Activated naive CD4-positive, alpha-beta T cell treated with anti-CD3 and anti-CD28 coated beads, Interleukin-2, amount 50 U/mL, for 72 hours (primary cell): ENCODE data around the gene KCNE1. TPM values are rescaled to one million over a fixed set of nuclear protein-coding genes. Genes with fewer than 3 reads are reported as not detected.
A peak's percentile ranks its signal among the peaks of the same experiment; 100 is the strongest.

Experiments
- ATAC-seq, 2 donors: fragments of 150-1000 bp; cut with Tn5 transposase; 2 replicates each; pipeline ENCODE4 v1.10.0; 2021; ENCODE audit warnings: mild to moderate bottlenecking in 2 of 2, moderate library complexity in 2 of 2
- DNase-seq, 2 donors: peaks; one replicate each; pipeline ENCODE4 v3.0.0; 2021 to 2022; ENCODE audit warnings: low spot score in 2 of 2
- H3K27ac Mint-ChIP-seq, 2 donors: one replicate each; pipeline ENCODE4 v1.8.0; 2022; ENCODE audit warnings: mild to moderate bottlenecking in 2 of 2, mixed read lengths in 2 of 2
- H3K36me3 Mint-ChIP-seq, 2 donors: one replicate each; pipeline ENCODE4 v1.8.0; 2022; ENCODE audit warnings: mixed read lengths in 2 of 2
- H3K9me3 Mint-ChIP-seq, 2 donors: one replicate each; pipeline ENCODE4 v1.8.0; 2022; ENCODE audit warnings: mixed read lengths in 2 of 2
- total RNA-seq, 2 donors: library from RNA; stranded (reverse); gene quantifications; one replicate each; pipeline ENCODE4 v1.2.3, GENCODE V29; 2022

KCNE1 gene
- total RNA-seq, 2 donors from 2014 or later, result 0.27 TPM; not detected in 1

GRCh38 chr21:34544032-34544496 is 32.1 kb upstream of the KCNE1 start:
- DNase-seq (peak in 1 of 2 donors; percentile 44), ATAC-seq (peak; percentile 39 to 57)
- Mint-ChIP-seq H3K9me3 (peaks cover 3 to 5% of the 10 kb centered on the region in 2 donors), H3K27ac (peak overlapping the region in 1 of 2 donors; percentile 56), H3K36me3 (peaks cover 11 to 14% of the 10 kb centered on the region in 2 donors)

GRCh38 chr21:34543017-34543416 is 31.0 kb upstream of the KCNE1 start:
- ATAC-seq, result no peak
- peaks cover 11 to 14% of the 10 kb centered on the region in 2 donors for H3K36me3 Mint-ChIP-seq
- DNase-seq, result no peak
- peaks cover 3 to 5% of the 10 kb centered on the region in 2 donors for H3K9me3 Mint-ChIP-seq
- H3K27ac Mint-ChIP-seq, result peak overlapping the region in 1 of 2 donors; percentile 19

GRCh38 chr21:34540206-34540605 is 28.2 kb upstream of the KCNE1 start:
- Mint-ChIP-seq H3K9me3 (peaks cover 3 to 5% of the 10 kb centered on the region in 2 donors), H3K27ac (no peak overlapping the region), H3K36me3 (peaks cover 11 to 14% of the 10 kb centered on the region in 2 donors)
- no peak for ATAC-seq
- no peak for DNase-seq

- no peaks in the 10 kb centered on the region for H3K9me3 Mint-ChIP-seq
- peak overlapping the region in 1 of 2 donors; percentile 53 for H3K27ac Mint-ChIP-seq
- DNase-seq (no peak), ATAC-seq (no peak)
- H3K36me3 Mint-ChIP-seq, result peaks cover under 1 to 6% of the 10 kb centered on the region in 2 donors
Measured at GRCh38 chr21:34537838-34538237, 25.8 kb upstream of the KCNE1 start.

GRCh38 chr21:34536820-34537219 is 24.8 kb upstream of the KCNE1 start:
- Mint-ChIP-seq H3K9me3 (no peaks in the 10 kb centered on the region), H3K27ac (no peak overlapping the region), H3K36me3 (no peaks in the 10 kb centered on the region)
- DNase-seq, result no peak
- ATAC-seq, result no peak

GRCh38 chr21:34536311-34536710 is 24.3 kb upstream of the KCNE1 start:
- no peak for ATAC-seq
- Mint-ChIP-seq H3K27ac (no peak overlapping the region), H3K36me3 (peaks cover 0 to 4% of the 10 kb centered on the region in 2 donors), H3K9me3 (no peaks in the 10 kb centered on the region)
- no peak for DNase-seq

- ATAC-seq (no peak), DNase-seq (no peak)
- peaks cover 3 to 8% of the 10 kb centered on the region in 2 donors for H3K36me3 Mint-ChIP-seq
- H3K27ac Mint-ChIP-seq, result no peak overlapping the region
- H3K9me3 Mint-ChIP-seq, result no peaks in the 10 kb centered on the region
Measured at GRCh38 chr21:34535886-34536285, 23.9 kb upstream of the KCNE1 start.

- Mint-ChIP-seq H3K9me3 (peaks cover 5 to 6% of the 10 kb centered on the region in 2 donors), H3K27ac (peak overlapping the region in 1 of 2 donors; percentile 69), H3K36me3 (peaks cover 11 to 13% of the 10 kb centered on the region in 2 donors)
- DNase-seq, result peak in 1 of 2 donors; percentile 66
- ATAC-seq, result peak in 1 of 2 donors; percentile 95
Measured at GRCh38 chr21:34534522-34534921, 22.5 kb upstream of the KCNE1 start.

GRCh38 chr21:34533938-34534337 is 21.9 kb upstream of the KCNE1 start:
- ATAC-seq (no peak), DNase-seq (no peak)
- H3K9me3 Mint-ChIP-seq, result peaks cover 5 to 9% of the 10 kb centered on the region in 2 donors
- peaks cover 11 to 13% of the 10 kb centered on the region in 2 donors for H3K36me3 Mint-ChIP-seq
- peak overlapping the region; percentile 52 to 69 for H3K27ac Mint-ChIP-seq

GRCh38 chr21:34531399-34531798 is 19.4 kb upstream of the KCNE1 start:
- Mint-ChIP-seq H3K9me3 (peaks cover 5 to 11% of the 10 kb centered on the region in 2 donors), H3K36me3 (peaks cover 11 to 18% of the 10 kb centered on the region in 2 donors), H3K27ac (no peak overlapping the region)
- DNase-seq (no peak), ATAC-seq (no peak)

- no peak for ATAC-seq
- Mint-ChIP-seq H3K27ac (peak overlapping the region in 1 of 2 donors; percentile 20), H3K36me3 (peaks cover 11 to 18% of the 10 kb centered on the region in 2 donors), H3K9me3 (peaks cover 5 to 11% of the 10 kb centered on the region in 2 donors)
- no peak for DNase-seq
Measured at GRCh38 chr21:34530261-34530660, 18.3 kb upstream of the KCNE1 start.

- ATAC-seq (no peak), DNase-seq (no peak)
- Mint-ChIP-seq H3K27ac (no peak overlapping the region), H3K36me3 (peaks cover 11 to 19% of the 10 kb centered on the region in 2 donors), H3K9me3 (peaks cover 5 to 11% of the 10 kb centered on the region in 2 donors)
Measured at GRCh38 chr21:34528131-34528561, 16.1 kb upstream of the KCNE1 start.

GRCh38 chr21:34526618-34527290 is 14.7 kb upstream of the KCNE1 start:
- H3K36me3 Mint-ChIP-seq, result peaks cover 11 to 22% of the 10 kb centered on the region in 2 donors
- ATAC-seq (peak; percentile 91 to 93), DNase-seq (peak; percentile 12 to 59)
- peak overlapping the region; percentile 81 to 88 for H3K27ac Mint-ChIP-seq
- H3K9me3 Mint-ChIP-seq, result peaks cover 5 to 11% of the 10 kb centered on the region in 2 donors

- Mint-ChIP-seq H3K36me3 (peaks cover 11 to 18% of the 10 kb centered on the region in 2 donors), H3K27ac (peak overlapping the region; percentile 81 to 88), H3K9me3 (peaks cover 5 to 11% of the 10 kb centered on the region in 2 donors)
- no peak for DNase-seq
- no peak for ATAC-seq
Measured at GRCh38 chr21:34526241-34526617, 14.2 kb upstream of the KCNE1 start.

GRCh38 chr21:34524646-34525601 is 12.9 kb upstream of the KCNE1 start:
- Mint-ChIP-seq H3K9me3 (peaks cover 2 to 7% of the 10 kb centered on the region in 2 donors), H3K36me3 (peaks cover 3 to 11% of the 10 kb centered on the region in 2 donors), H3K27ac (peak overlapping the region in 1 of 2 donors; percentile 6)
- ATAC-seq (no peak), DNase-seq (no peak)

GRCh38 chr21:34523019-34523555 is 11.1 kb upstream of the KCNE1 start:
- no peaks in the 10 kb centered on the region for H3K9me3 Mint-ChIP-seq
- ATAC-seq, result no peak
- peaks cover 0 to 6% of the 10 kb centered on the region in 2 donors for H3K36me3 Mint-ChIP-seq
- no peak for DNase-seq
- H3K27ac Mint-ChIP-seq, result peak overlapping the region in 1 of 2 donors; percentile 64
